Endothelial cell of umbilical vein (primary cell): ENCODE data around the gene SLC35G1. TPM values are rescaled to one million over a fixed set of nuclear protein-coding genes. Genes with fewer than 3 reads are reported as not detected.

Source experiments
- BruUV-seq: library from RNA; stranded (reverse); fragments of 400-500 nt; replicated peaks from 2 replicates; lab custom pipeline; 2021; lab: Mats Ljungman, UMichigan
- CTCF ChIA-PET: fragments of 300-600, 350-600 bp; sonication (Branson Sonifier 250); formaldehyde crosslinking; loops from one replicate; lab custom pipeline; 2021; ENCODE audit warnings: antibody characterized with exemption, inconsistent platforms; lab: Charles Lee
- POLR2A ChIA-PET: fragments of 300-600, 350-600 bp; sonication (Branson Sonifier 250); formaldehyde crosslinking; loops from one replicate; lab custom pipeline; 2021; ENCODE audit warnings: antibody characterized with exemption, inconsistent platforms; lab: Charles Lee
- DNase-seq: peaks from one replicate; pipeline ENCODE4 v3.0.0-alpha.2; 2011; ENCODE audit warnings: low read depth, low spot score
- FAIRE-seq: peaks from 2 replicates; lab custom pipeline; 2011; peaks lifted over from hg19 to GRCh38; lab: Jason Lieb, UNC
- H2AFZ ChIP-seq: 2 replicates; pipeline ENCODE4 v1.6.0; 2012; ENCODE audit warnings: low read depth, low read length, control low read depth, inconsistent platforms
- H3K27ac ChIP-seq: 2 replicates; pipeline ENCODE4 v1.5.1; 2011; ENCODE audit warnings: low read depth, mild to moderate bottlenecking, control low read depth, low read length, moderate library complexity; ENCODE audit not compliant: insufficient read depth
- H3K27me3 ChIP-seq, 2 experiments: 2 replicates each; pipeline versions ENCODE4 v1.6.0 to v1.6.1; 2011; ENCODE audit warnings: low read length in 2 of 2, mixed read lengths in 1 of 2; ENCODE audit not compliant: control insufficient read depth in 2 of 2, insufficient read depth in 2 of 2
- H3K36me3 ChIP-seq, 2 experiments: 2 replicates in 1 of 2; 3 replicates in 1 of 2; pipeline ENCODE4 v1.5.1; 2011; ENCODE audit warnings: low read length in 2 of 2, mild to moderate bottlenecking in 1 of 2, moderate library complexity in 1 of 2; ENCODE audit not compliant: control insufficient read depth in 2 of 2, insufficient read depth in 2 of 2; ENCODE audit errors: extremely low read depth in 1 of 2
- H3K4me1 ChIP-seq: 3 replicates; pipeline ENCODE4 v1.5.1; 2011; ENCODE audit warnings: mild to moderate bottlenecking, low read length; ENCODE audit not compliant: control insufficient read depth, insufficient read depth; ENCODE audit errors: extremely low read depth
- H3K4me2 ChIP-seq: 2 replicates; pipeline ENCODE4 v1.6.1; 2011; ENCODE audit warnings: low read length, control low read depth, mixed read lengths; ENCODE audit not compliant: insufficient read depth
- H3K4me3 ChIP-seq, 3 experiments: fragments of 200-600 bp in 1 of 3; sonication (generic), shearing (Covaris generic) in 1 of 3; replicated peaks in 1 of 3; 2 replicates each; pipeline ENCODE4 v1.5.1; 2011 to 2016; ENCODE audit warnings: control low read depth in 3 of 3, low read length in 3 of 3, mild to moderate bottlenecking in 2 of 3, inconsistent platforms in 1 of 3, low read depth in 1 of 3, moderate library complexity in 1 of 3; ENCODE audit not compliant: insufficient read depth in 1 of 3
- H3K79me2 ChIP-seq: 2 replicates; pipeline ENCODE4 v1.6.0; 2012; ENCODE audit warnings: low read length, inconsistent platforms; ENCODE audit not compliant: control insufficient read depth, insufficient read depth
- H3K9ac ChIP-seq: replicated peaks from 2 replicates; pipeline ENCODE3; 2011; ENCODE audit warnings: low read length, control low read depth; ENCODE audit not compliant: insufficient read depth; ENCODE audit errors: extremely low read depth
- H3K9me1 ChIP-seq: replicated peaks from 3 replicates; pipeline ENCODE4 v1.6.0; 2011; ENCODE audit warnings: mild to moderate bottlenecking, low read length; ENCODE audit not compliant: control insufficient read depth, insufficient read depth; ENCODE audit errors: extremely low read depth
- H3K9me3 ChIP-seq: replicated peaks from 2 replicates; pipeline ENCODE4 v1.5.1; 2012; ENCODE audit warnings: low read length, inconsistent platforms; ENCODE audit not compliant: control insufficient read depth, insufficient read depth
- H4K20me1 ChIP-seq: replicated peaks from 2 replicates; pipeline ENCODE3; 2011; ENCODE audit warnings: mild to moderate bottlenecking, low read length; ENCODE audit not compliant: control insufficient read depth, insufficient read depth; ENCODE audit errors: extremely low read depth
- CTCF ChIP-seq, 2 donors: IDR thresholded peaks; 1 replicate in 1 of 2; 2 replicates in 1 of 2; pipeline ENCODE4 v1.5.1; 2011; ENCODE audit warnings: low read length in 2 of 2, mild to moderate bottlenecking in 2 of 2, moderate library complexity in 2 of 2, control low read depth in 1 of 2, inconsistent platforms in 1 of 2, low read depth in 1 of 2; ENCODE audit not compliant: insufficient read depth in 1 of 2; ENCODE audit errors: extremely low read depth in 1 of 2
- EZH2 ChIP-seq: IDR thresholded peaks from 2 replicates; pipeline ENCODE4 v1.6.1; 2012; ENCODE audit warnings: borderline replicate concordance, low read depth, mild to moderate bottlenecking, moderate library complexity, low read length, inconsistent platforms; ENCODE audit not compliant: severe bottlenecking
- FOS ChIP-seq: IDR thresholded peaks from 2 replicates; pipeline ENCODE4 v1.6.1; 2011; ENCODE audit warnings: mild to moderate bottlenecking, low read length, moderate library complexity, borderline replicate concordance; ENCODE audit not compliant: insufficient read depth
- GATA2 ChIP-seq: IDR thresholded peaks from 2 replicates; pipeline ENCODE4 v1.7.0; 2011; ENCODE audit warnings: low read depth, mild to moderate bottlenecking, moderate library complexity, mixed read lengths, low read length; ENCODE audit not compliant: insufficient read length, insufficient read depth
- JUN ChIP-seq: IDR thresholded peaks from 2 replicates; pipeline ENCODE4 v1.6.1; 2011; ENCODE audit warnings: borderline replicate concordance, low read depth; ENCODE audit not compliant: insufficient read length, insufficient read depth
- MAX ChIP-seq: IDR thresholded peaks from 2 replicates; pipeline ENCODE4 v1.6.1; 2011; ENCODE audit not compliant: insufficient read depth, insufficient read length
- MYC ChIP-seq: IDR thresholded peaks from one replicate; pipeline ENCODE4 v1.6.1; 2011; ENCODE audit warnings: mild to moderate bottlenecking, low read depth, low read length
- POLR2A ChIP-seq: IDR thresholded peaks from 2 replicates; pipeline ENCODE4 v1.6.1; 2012; ENCODE audit warnings: low read depth, mild to moderate bottlenecking, control low read depth, low read length
- POLR2AphosphoS5 ChIP-seq: IDR thresholded peaks from 2 replicates; pipeline ENCODE4 v1.6.1; 2012; ENCODE audit warnings: low read depth, mild to moderate bottlenecking, control low read depth, low read length, moderate library complexity; ENCODE audit not compliant: insufficient read depth
- dilution Hi-C: fragments of 300-500 bp; cut with MboI; formaldehyde crosslinking; loops from one replicate; pipeline ENCODE4 v1.15.0; 2019; ENCODE audit warnings: low sequenced_read_pairs; ENCODE audit not compliant: extremely low pct_ligation_motif_present
- intact Hi-C: fragments of 100-400 bp; cut with micrococcal nuclease; formaldehyde crosslinking; loops from one replicate; pipeline ENCODE4 v1.10.0; 2022
- polyA plus RNA-seq, 4 experiments: library from polyadenylated mRNA; depleted of rRNA in 3 of 4; stranded (reverse) in 3 of 4; unstranded in 1 of 4; fragments of >200 nt; gene quantifications; 2 replicates each; pipeline versions ENCODE4 v1.2.1 to v1.2.3, GENCODE V29; 2011 to 2012; ENCODE audit warnings: missing spikeins in 1 of 4
- total RNA-seq: library from RNA; stranded (reverse); gene quantifications from 2 replicates; pipeline ENCODE4 v1.2.3, GENCODE V29; 2021

Gene SLC35G1
- total and polyA plus RNA-seq, 2 donors (not counting 3 experiments of a cell fraction or from before 2014, with no cell fraction given): 2.5 to 4.1 TPM

- TF ChIP-seq MAX (no peak), FOS (no peak), POLR2A (no peak), CTCF (IDR thresholded peaks at IDR 0.05; ENCODE audit: extremely low read depth in 1 of 2, insufficient read depth in 1 of 2, low read depth in 1 of 2, low read length in 2 of 2) (no peak), GATA2 (no peak), EZH2 (no peak), POLR2AphosphoS5 (no peak), JUN (no peak), MYC (no peak)
- FAIRE-seq (no peak), DNase-seq (no peak)
- Histone ChIP-seq H3K4me3 (no peak overlapping the region), H3K9ac (no peak overlapping the region), H3K4me2 (no peak overlapping the region), H3K9me1 (no peaks in the 10 kb centered on the region), H3K27me3 (no peaks in the 10 kb centered on the region), H4K20me1 (no peaks in the 10 kb centered on the region), H2AFZ (no peak overlapping the region), H3K9me3 (no peaks in the 10 kb centered on the region), H3K27ac (no peak overlapping the region), H3K79me2 (no peaks in the 10 kb centered on the region), H3K4me1 (no peaks in the 10 kb centered on the region), H3K36me3 (no peaks in the 10 kb centered on the region)
- BruUV-seq: no TSS peak
- intact Hi-C loops (no loop called here), dilution Hi-C loops (no loop called here)
- ChIA-PET POLR2A (no interaction called here), CTCF (no interaction called here)
Measured at GRCh38 chr10:93926613-93927012, 32.8 kb downstream of the SLC35G1 start.
